ENCODE data around the gene ROCK2.
A peak's percentile ranks its signal among the peaks of the same experiment; 100 is the strongest.

GRCh38 chr2:11359865-11360264 is 15.4 kb upstream of the ROCK2 start:
- TF ChIP-seq SIN3A (IDR thresholded peaks at IDR 0.05; ENCODE audit: borderline replicate concordance in 2 of 2, control insufficient read depth in 1 of 2, low read depth in 2 of 2, low read length in 2 of 2) (no peak), HMGN3 (IDR thresholded peaks at IDR 0.05; ENCODE audit: borderline replicate concordance, extremely low read depth, insufficient read length, low read depth, low read length) (no peak), CTCF (IDR thresholded peaks at IDR 0.05 in 2 of 3, conservative IDR thresholded peaks at IDR 0.05 in 1 of 3; ENCODE audit: insufficient read depth in 2 of 3, low read depth in 1 of 3, low read length in 3 of 3) (peak; percentile 17 to 26 (median 20); a peak in 1 of 6 replicates), GTF2F1 (IDR thresholded peaks at IDR 0.05; ENCODE audit: low read depth, low read length) (no peak), MGA (IDR thresholded peaks at IDR 0.05) (no peak), MCM5 (IDR thresholded peaks at IDR 0.05; ENCODE audit: low read depth) (no peak)
- TF ChIP-seq, protein P1, sequence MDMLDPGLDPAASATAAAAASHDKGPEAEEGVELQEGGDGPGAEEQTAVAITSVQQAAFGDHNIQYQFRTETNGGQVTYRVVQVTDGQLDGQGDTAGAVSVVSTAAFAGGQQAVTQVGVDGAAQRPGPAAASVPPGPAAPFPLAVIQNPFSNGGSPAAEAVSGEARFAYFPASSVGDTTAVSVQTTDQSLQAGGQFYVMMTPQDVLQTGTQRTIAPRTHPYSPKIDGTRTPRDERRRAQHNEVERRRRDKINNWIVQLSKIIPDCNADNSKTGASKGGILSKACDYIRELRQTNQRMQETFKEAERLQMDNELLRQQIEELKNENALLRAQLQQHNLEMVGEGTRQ (CRISPR knock-in tag; IDR thresholded peaks at IDR 0.05): no peak
